ENCODE measurements around the gene LCN6. TPM values are rescaled to one million over a fixed set of nuclear protein-coding genes. Genes with fewer than 3 reads are reported as not detected.
A peak's percentile ranks its signal among the peaks of the same experiment; 100 is the strongest.
"Not testable (repeated sequence)": the region's sequence is repeated elsewhere in the genome, so short reads cannot be mapped to it uniquely, and the experiment has no call there.

The LCN6 gene
- total and polyA plus RNA-seq, 12 donors: 1.5 to 261 (median 4.6) TPM

GRCh38 chr9:136762221-136762691 is 13.9 kb upstream of the LCN6 start:
- Histone ChIP-seq H3K4me3 (no peak overlapping the region), H3K9me3 (no peaks in the 10 kb centered on the region), H3K27ac (no peak overlapping the region), H3K4me1 (peaks cover 0 to 32% (median 8%) of the 10 kb centered on the region in 9 donors), H3K36me3 (no peaks in the 10 kb centered on the region), H3K27me3 (peaks cover 0 to 27% (median 4%) of the 10 kb centered on the region in 7 donors)
- DNase-seq: no peak
- ATAC-seq: no peak
- no peak for TF ChIP-seq CTCF (IDR thresholded peaks at IDR 0.05)
- intact Hi-C loops (cut with DNase I): no loop called here
- WGBS, 2 donors: 84 to 86% methylated on average over 17 of the region's 17 CpGs

DNA sequence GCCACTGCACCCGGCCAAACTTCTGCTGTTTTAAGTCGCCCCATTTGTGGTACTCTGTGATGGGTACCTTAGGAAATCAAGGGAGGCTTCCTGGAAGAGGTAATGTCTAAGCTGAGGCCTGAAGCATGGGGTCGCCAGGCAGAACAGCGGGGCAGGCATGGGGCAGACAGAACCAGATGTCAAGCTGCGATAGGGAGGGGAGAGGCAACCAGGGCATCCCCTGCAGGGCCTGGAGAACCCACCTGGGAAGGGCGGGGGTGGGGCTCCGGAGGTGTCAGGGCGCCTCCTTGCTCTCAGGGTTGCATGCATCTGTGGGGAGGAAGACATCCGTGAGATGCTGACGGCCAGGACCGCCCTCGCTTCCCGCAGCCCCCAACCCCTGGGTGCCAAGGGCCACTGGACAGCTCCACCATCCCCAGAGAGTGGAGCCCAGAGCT is 13.2 kb upstream of the LCN6 start:
- Histone ChIP-seq H3K4me3 (no peak overlapping the region), H3K9me3 (no peaks in the 10 kb centered on the region), H3K27ac (no peak overlapping the region), H3K4me1 (peaks cover 0 to 32% (median 8%) of the 10 kb centered on the region in 9 donors), H3K27me3 (peaks cover 0 to 24% (median 4%) of the 10 kb centered on the region in 7 donors), H3K36me3 (no peaks in the 10 kb centered on the region)
- TF ChIP-seq CTCF (IDR thresholded peaks at IDR 0.05): no peak
- DNase-seq: no peak
- ATAC-seq: no peak
- WGBS, 2 donors: 82 to 83% methylated on average over 13 of the region's 13 CpGs
- intact Hi-C loops (cut with DNase I): no loop called here

DNA sequence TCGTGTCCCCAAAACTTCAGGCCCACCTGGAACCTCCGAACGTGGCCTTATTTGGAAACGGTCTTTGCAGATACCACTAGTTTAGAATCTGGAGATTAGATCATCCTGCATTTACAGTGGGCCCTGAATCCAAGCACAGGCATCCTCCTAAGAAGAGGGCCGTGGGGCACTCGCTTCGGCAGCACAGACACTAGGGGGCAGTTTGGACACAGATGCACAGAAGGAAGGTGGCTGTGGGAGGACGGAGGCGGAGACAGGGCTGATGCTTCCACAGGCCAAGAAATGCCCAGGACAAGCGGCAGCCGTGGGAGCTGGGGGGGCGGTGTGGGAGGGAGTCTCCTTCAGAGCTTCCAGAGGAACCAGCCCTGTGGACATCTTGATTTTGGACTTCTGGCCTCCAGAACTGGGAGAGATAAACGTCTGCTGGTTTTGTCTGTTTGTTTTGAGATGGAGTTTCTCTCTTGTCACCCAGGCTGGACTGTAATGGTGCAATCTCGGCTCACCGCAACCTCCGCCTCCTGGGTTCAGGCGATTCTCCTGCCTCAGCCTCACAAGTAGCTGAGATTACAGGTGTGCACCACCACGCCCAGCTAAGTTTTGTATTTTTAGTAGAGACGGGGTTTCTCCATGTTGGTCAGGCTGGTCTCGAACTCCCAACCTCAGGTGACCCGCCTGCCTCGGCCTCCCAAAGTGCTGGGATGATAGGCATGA is 12.7 kb upstream of the LCN6 start:
- peak in 1 of 2 donors; percentile 52 for DNase-seq
- H3K4me3 ChIP-seq; H3K9me3 ChIP-seq; intact Hi-C loops (cut with DNase I); H3K27ac ChIP-seq; H3K36me3 ChIP-seq: not testable (repeated sequence)
- peak in 8 of 9 donors; percentile 22 to 62 (median 52) for TF ChIP-seq CTCF (IDR thresholded peaks at IDR 0.05)
- ATAC-seq: peak in 3 of 8 donors; percentile 33 to 43 (median 37)
- peaks cover 0 to 29% (median 7%) of the 10 kb centered on the region in 9 donors for H3K4me1 ChIP-seq
- peaks cover 0 to 24% (median 4%) of the 10 kb centered on the region in 7 donors for H3K27me3 ChIP-seq
- WGBS, 2 donors: 40 to 43% methylated on average over 22 of the region's 22 CpGs

DNA sequence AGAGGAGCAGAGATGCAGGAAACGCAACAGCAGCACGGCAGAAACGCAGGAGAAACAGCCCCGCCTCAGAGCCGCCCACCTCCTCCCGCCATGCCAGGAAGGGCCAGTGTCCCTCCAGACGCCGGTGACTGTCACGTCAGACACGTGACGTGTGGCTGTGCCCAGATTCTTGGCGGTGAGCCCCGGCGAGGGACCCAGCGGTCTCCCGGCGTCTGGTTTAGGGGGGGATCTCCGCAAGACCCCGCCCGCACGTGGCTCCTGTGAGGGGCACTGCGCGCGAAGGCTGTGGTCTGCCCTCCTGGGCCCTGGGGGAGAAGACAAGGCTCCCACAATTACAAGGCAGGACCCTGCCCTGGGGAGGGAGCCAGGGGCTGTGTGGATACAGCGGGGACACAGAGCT is 12.1 kb upstream of the LCN6 start:
- no peak for TF ChIP-seq CTCF (IDR thresholded peaks at IDR 0.05)
- Histone ChIP-seq H3K36me3 (no peaks in the 10 kb centered on the region), H3K27ac (no peak overlapping the region), H3K4me3 (no peak overlapping the region), H3K9me3 (peaks cover 0 to 4% (median 0%) of the 10 kb centered on the region in 11 donors), H3K4me1 (peaks cover 0 to 23% (median 1%) of the 10 kb centered on the region in 9 donors), H3K27me3 (peaks cover 0 to 24% (median 4%) of the 10 kb centered on the region in 7 donors)
- intact Hi-C loops (cut with DNase I): no loop called here
- ATAC-seq: no peak
- DNase-seq: peak in 1 of 2 donors; percentile 29
- 59 to 63% methylated on average over 25 of the region's 25 CpGs for WGBS, 2 donors

All from heart right ventricle (tissue), 16 donors.